Smooth muscle cell (in vitro differentiated cells): ENCODE measurements around the gene DIPK1A. TPM values are rescaled to one million over a fixed set of nuclear protein-coding genes. Genes with fewer than 3 reads are reported as not detected.
A peak's percentile ranks its signal among the peaks of the same experiment; 100 is the strongest.

ENCODE experiments used
- DNase-seq: peaks from one replicate; lab custom pipeline; 2025; ENCODE audit not compliant: unreplicated experiment; lab: John Stamatoyannopoulos, UW
- H2AFZ ChIP-seq: fragments of 200-600 bp; sonication (generic); 2 replicates; pipeline ENCODE4 v1.6.0; 2016; ENCODE audit warnings: antibody characterized with exemption, low read depth, mild to moderate bottlenecking
- H3F3A ChIP-seq: fragments of 200-600 bp; sonication (generic); 2 replicates; pipeline ENCODE4 v1.6.0; 2017; ENCODE audit warnings: antibody characterized with exemption, low read depth
- H3K27ac ChIP-seq: fragments of 200-600 bp; sonication (generic); 2 replicates; pipeline ENCODE4 v1.5.1; 2016; ENCODE audit warnings: low read depth, mild to moderate bottlenecking
- H3K27me3 ChIP-seq: fragments of 200-600 bp; sonication (generic); 2 replicates; pipeline ENCODE4 v1.6.1; 2016; ENCODE audit warnings: low read depth, mild to moderate bottlenecking
- H3K36me3 ChIP-seq: fragments of 200-600 bp; sonication (generic); 2 replicates; pipeline ENCODE4 v1.5.1; 2016; ENCODE audit warnings: low read depth
- H3K4me1 ChIP-seq: fragments of 200-600 bp; sonication (generic); 2 replicates; pipeline ENCODE4 v1.5.1; 2016; ENCODE audit warnings: low read depth
- H3K4me2 ChIP-seq: fragments of 200-600 bp; sonication (generic); 2 replicates; pipeline ENCODE4 v1.6.0; 2016; ENCODE audit warnings: mild to moderate bottlenecking
- H3K4me3 ChIP-seq: fragments of 200-600 bp; sonication (generic); 2 replicates; pipeline ENCODE4 v1.5.1; 2016; ENCODE audit warnings: mild to moderate bottlenecking
- H3K79me2 ChIP-seq: fragments of 200-600 bp; sonication (generic); 2 replicates; pipeline ENCODE4 v1.6.0; 2016; ENCODE audit warnings: low read depth, mild to moderate bottlenecking
- H3K9ac ChIP-seq: fragments of 200-600 bp; sonication (generic); 2 replicates; pipeline ENCODE4 v1.6.0; 2016; ENCODE audit warnings: low read depth
- H3K9me3 ChIP-seq: fragments of 200-600 bp; sonication (generic); replicated peaks from 2 replicates; pipeline ENCODE4 v1.5.1; 2016; ENCODE audit warnings: low read depth
- H4K20me1 ChIP-seq: fragments of 200-600 bp; sonication (generic); 2 replicates; pipeline ENCODE4 v1.6.0; 2016; ENCODE audit warnings: low read depth
- WGBS: methylation state at CpG from one replicate; pipeline ENCODE4 v1.1.7; 2016; ENCODE audit warnings: low lambda C conversion rate; 5-methylcytosine and 5-hydroxymethylcytosine counted together
- polyA plus RNA-seq: library from polyadenylated mRNA; unstranded; fragments of >200 nt; fragmentation: Nextera tagmentation; extraction: Ambion mirVana; gene quantifications from 2 replicates; pipeline ENCODE4 v1.2.1, GENCODE V29; 2016
- total RNA-seq: library from RNA; depleted of rRNA; stranded (reverse); fragments of >200 nt; gene quantifications from 2 replicates; pipeline ENCODE4 v1.2.3, GENCODE V29; 2014
- TF ChIP-seq, protein P1 (sequence below): fragments of 200-600 bp; sonication (generic); IDR thresholded peaks from 2 replicates; pipeline ENCODE4 v1.5.1; 2017; ENCODE audit warnings: borderline replicate concordance, mild to moderate bottlenecking, antibody characterized with exemption; ENCODE audit not compliant: insufficient read depth, poor library complexity, severe bottlenecking

Gene DIPK1A
- total and polyA plus RNA-seq, 2 experiments from 2014 or later: 7.3 to 8.3 TPM

DNA sequence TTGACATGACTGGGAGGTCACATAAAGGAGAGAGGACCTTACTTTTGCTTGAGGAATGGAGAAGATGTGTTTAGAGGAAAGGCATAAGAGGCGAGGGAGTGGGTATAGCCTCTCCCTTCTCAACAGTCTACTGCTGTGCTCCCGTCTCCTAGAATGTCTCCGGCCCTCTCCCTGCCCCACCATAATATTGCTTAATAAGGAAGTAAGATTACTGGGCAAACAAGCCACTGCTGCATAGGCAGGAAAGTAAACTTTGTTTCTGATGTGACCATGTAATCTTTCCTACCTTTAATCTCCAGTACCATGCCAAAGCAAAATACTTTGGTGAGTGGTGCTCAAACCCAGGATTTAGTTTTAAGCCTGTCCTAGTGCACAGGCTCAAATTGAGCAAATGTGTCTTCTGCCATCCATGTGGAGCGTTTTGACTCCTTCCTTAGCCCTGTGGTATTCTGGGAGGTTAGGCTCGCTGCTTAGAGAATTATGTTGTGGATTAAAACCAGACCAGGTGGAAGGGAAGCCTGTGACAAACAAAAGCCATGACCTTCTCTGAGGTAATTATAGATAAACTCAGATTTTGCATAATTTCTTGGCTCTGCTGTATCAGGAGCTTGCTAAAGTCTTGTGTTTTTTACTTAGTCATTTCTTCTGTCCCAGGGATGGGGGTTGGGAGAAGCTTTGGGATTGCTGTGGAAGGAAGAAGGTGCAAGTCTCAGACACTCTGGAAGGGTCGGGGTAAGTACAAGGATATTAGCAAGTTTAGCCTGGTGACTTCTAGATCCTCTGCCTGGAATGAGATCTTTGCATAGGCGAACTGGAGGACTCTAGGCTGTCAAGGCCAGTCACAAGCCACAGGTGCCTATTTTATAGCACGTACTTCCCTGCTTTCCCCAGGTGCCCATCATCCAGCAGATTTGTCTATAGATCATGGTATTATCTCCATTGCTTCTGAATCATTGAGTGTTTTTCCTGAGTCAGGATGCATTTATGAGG, 34.5 kb upstream of the DIPK1A start:
- H3K4me2 ChIP-seq: no peak overlapping the region
- DNase-seq: no peak
- no peak overlapping the region for H3K4me3 ChIP-seq
- WGBS: 82% methylated on average over 8 of the region's 8 CpGs
- no peaks in the 10 kb centered on the region for H3K36me3 ChIP-seq
- H3K79me2 ChIP-seq: no peaks in the 10 kb centered on the region
- no peaks in the 10 kb centered on the region for H3K9me3 ChIP-seq
- H3F3A ChIP-seq: no peaks in the 10 kb centered on the region
- TF ChIP-seq, protein P1, sequence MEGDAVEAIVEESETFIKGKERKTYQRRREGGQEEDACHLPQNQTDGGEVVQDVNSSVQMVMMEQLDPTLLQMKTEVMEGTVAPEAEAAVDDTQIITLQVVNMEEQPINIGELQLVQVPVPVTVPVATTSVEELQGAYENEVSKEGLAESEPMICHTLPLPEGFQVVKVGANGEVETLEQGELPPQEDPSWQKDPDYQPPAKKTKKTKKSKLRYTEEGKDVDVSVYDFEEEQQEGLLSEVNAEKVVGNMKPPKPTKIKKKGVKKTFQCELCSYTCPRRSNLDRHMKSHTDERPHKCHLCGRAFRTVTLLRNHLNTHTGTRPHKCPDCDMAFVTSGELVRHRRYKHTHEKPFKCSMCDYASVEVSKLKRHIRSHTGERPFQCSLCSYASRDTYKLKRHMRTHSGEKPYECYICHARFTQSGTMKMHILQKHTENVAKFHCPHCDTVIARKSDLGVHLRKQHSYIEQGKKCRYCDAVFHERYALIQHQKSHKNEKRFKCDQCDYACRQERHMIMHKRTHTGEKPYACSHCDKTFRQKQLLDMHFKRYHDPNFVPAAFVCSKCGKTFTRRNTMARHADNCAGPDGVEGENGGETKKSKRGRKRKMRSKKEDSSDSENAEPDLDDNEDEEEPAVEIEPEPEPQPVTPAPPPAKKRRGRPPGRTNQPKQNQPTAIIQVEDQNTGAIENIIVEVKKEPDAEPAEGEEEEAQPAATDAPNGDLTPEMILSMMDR: no peak
- no peak overlapping the region for H3K9ac ChIP-seq
- peaks cover 8% of the 10 kb centered on the region for H3K4me1 ChIP-seq
- no peak overlapping the region for H2AFZ ChIP-seq
- H4K20me1 ChIP-seq: no peaks in the 10 kb centered on the region
- H3K27ac ChIP-seq: no peak overlapping the region
- H3K27me3 ChIP-seq: no peaks in the 10 kb centered on the region

DNA sequence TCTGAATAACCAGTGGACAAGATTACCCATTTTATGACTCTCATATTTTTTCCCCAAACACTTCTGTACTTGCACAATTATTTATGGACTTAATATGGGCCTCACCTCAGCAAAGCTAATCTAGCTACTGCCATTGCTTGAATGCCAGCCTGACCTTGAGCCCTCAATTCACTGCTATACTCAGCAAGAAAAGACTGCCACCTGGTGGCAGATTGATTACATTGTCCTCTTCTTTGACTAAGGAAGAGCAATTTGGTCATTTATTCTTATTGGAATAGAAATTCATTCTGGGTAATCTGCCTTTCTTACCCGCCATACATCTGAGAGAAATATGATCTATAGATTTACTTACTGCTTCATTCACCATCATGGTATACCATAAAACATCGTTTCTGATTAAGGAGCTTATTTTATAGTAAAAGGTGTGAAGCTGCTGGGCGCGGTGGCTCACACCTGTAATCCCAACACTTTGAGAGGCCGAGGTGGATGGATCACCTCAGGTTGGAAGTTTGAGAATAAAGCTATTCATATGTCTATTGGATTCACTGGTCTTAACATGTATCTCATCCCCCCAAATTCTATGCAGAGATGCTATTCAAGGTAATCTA, 32.9 kb upstream of the DIPK1A start:
- no peak overlapping the region for H3K27ac ChIP-seq
- H3K4me1 ChIP-seq: no peaks in the 10 kb centered on the region
- no peak overlapping the region for H3K4me2 ChIP-seq
- TF ChIP-seq, protein P1: peak; percentile 79
- H3K36me3 ChIP-seq: no peaks in the 10 kb centered on the region
- H3F3A ChIP-seq: no peaks in the 10 kb centered on the region
- no peaks in the 10 kb centered on the region for H3K79me2 ChIP-seq
- H3K4me3 ChIP-seq: no peak overlapping the region
- no peaks in the 10 kb centered on the region for H4K20me1 ChIP-seq
- no peak overlapping the region for H2AFZ ChIP-seq
- WGBS: 53% methylated on average over 5 of the region's 5 CpGs
- no peak for DNase-seq
- no peaks in the 10 kb centered on the region for H3K27me3 ChIP-seq
- H3K9ac ChIP-seq: no peak overlapping the region
- H3K9me3 ChIP-seq: no peaks in the 10 kb centered on the region

DNA sequence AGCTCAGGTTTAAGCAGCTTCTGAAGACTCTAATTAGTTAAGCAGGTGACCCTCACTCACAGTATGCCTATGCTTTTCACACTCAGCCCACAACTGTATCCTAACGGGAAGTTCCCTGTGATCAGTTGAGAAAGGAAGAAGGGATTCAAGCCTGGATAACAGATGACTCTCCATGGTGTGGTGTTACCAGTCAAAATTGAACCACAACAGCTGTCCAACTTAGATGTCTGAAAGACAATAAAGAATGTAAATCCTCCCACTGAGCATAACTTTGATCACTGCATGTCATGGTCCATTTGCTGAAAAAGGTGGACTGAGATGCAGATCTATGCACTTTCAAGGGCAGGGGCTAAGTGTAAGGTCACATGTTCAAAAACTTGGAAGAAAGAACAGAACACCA, 32.3 kb upstream of the DIPK1A start:
- Histone ChIP-seq H3K27me3 (no peaks in the 10 kb centered on the region), H3F3A (no peaks in the 10 kb centered on the region), H2AFZ (no peak overlapping the region), H3K4me3 (no peak overlapping the region), H3K9ac (no peak overlapping the region), H3K4me1 (no peaks in the 10 kb centered on the region), H3K27ac (no peak overlapping the region), H3K4me2 (no peak overlapping the region), H4K20me1 (no peaks in the 10 kb centered on the region), H3K79me2 (no peaks in the 10 kb centered on the region), H3K9me3 (no peaks in the 10 kb centered on the region), H3K36me3 (no peaks in the 10 kb centered on the region)
- TF ChIP-seq, protein P1: no peak
- DNase-seq: no peak
- WGBS: 87% methylated on average over 1 of the region's 1 CpG
